Stimulated activated memory B cell treated with anti-CD40 and anti-IgM and Interleukin-4, amounts not matched to agents 10 μg/mL and 1 μg/mL and 100 μg/mL, for 72 hours (primary cell): ENCODE data around the gene CACNA2D3.
A peak's percentile ranks its signal among the peaks of the same experiment; 100 is the strongest.
"Not testable (repeated sequence)": the region's sequence is repeated elsewhere in the genome, so short reads cannot be mapped to it uniquely, and the experiment has no call there.

Experiments
- ATAC-seq: fragments of 150-1000 bp; cut with Tn5 transposase; 2 replicates; pipeline ENCODE4 v1.10.0; 2021
- H3K27ac Mint-ChIP-seq: one replicate; pipeline ENCODE4 v1.8.0; 2022; ENCODE audit warnings: mild to moderate bottlenecking, mixed read lengths
- H3K27me3 Mint-ChIP-seq: one replicate; pipeline ENCODE4 v1.8.0; 2022; ENCODE audit warnings: mixed read lengths
- H3K36me3 Mint-ChIP-seq: one replicate; pipeline ENCODE4 v1.8.0; 2022; ENCODE audit warnings: mixed read lengths
- H3K4me1 Mint-ChIP-seq: one replicate; pipeline ENCODE4 v1.8.0; 2022; ENCODE audit warnings: mixed read lengths
- H3K4me3 Mint-ChIP-seq: one replicate; pipeline ENCODE4 v1.8.0; 2022; ENCODE audit warnings: mild to moderate bottlenecking, moderate library complexity, mixed read lengths
- H3K9me3 Mint-ChIP-seq: one replicate; pipeline ENCODE4 v1.8.0; 2022; ENCODE audit warnings: mixed read lengths

The CACNA2D3 gene

DNA sequence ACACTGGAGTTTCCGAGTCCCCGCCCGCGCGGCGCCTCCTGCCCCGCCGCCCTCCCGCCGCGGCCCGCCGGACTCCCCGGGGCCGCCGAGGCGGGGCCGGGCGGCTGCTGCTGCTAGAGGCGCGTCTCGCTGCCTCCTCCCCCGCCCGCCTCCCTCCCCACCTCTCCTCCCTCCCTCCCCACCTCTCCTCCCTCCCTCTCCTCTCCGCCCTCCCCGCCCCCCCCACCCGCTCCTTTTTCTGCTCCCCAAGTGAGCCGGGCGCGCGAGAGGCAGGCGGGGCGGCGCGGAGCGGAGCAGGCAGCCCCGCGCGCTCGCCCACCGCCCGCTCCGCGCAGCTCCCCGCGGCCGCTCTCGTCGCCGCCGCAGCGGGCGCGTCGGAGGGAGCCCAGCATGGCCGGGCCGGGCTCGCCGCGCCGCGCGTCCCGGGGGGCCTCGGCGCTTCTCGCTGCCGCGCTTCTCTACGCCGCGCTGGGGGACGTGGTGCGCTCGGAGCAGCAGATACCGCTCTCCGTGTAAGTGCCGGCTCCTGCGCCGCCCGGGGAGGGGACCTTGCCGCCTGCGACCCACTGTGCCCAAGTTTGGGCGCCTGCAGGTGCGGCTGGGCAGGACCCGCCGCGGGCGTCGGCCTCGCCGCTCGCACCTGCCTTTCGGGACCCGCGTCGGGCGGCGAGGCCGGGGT lies at the start of gene CACNA2D3:
CACNA2D3 (plus strand) TSS at position 229 of the 679 bp plus-strand sequence.
- Mint-ChIP-seq H3K36me3 (no peaks in the 10 kb centered on the region), H3K27ac (no peak within 1 kb of the TSS), H3K27me3 (peaks cover 63% of the 10 kb centered on the region), H3K4me1 (peaks cover 12% of the 10 kb centered on the region), H3K9me3 (no peaks in the 10 kb centered on the region), H3K4me3 (peak within 1 kb of the TSS; percentile 60)
- peak; percentile 29 for ATAC-seq

DNA sequence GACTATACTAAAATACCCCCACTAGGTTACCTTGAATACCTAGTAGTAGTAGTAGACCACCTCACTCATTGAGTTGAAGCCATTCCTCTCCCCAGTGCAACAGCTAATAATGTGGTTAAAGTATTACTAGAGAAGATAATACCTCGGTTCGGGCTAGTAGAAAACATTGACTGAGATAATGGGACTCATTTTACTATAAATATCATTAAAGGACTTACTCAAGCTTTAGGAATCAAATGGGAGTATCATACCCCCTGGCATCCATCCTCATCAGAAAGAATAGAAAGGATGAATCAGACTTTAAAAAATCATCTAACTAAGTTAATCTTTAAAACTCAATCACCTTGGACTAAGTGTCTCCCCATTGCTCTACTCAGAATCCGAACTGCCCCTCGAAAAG lies 49.0 kb upstream of the CACNA2D3 start:
- Mint-ChIP-seq H3K4me1 (peaks cover 8% of the 10 kb centered on the region), H3K9me3 (peaks cover 13% of the 10 kb centered on the region), H3K27ac (no peak overlapping the region), H3K4me3 (no peak overlapping the region), H3K36me3 (no peaks in the 10 kb centered on the region), H3K27me3 (no peaks in the 10 kb centered on the region)
- ATAC-seq = no peak

DNA sequence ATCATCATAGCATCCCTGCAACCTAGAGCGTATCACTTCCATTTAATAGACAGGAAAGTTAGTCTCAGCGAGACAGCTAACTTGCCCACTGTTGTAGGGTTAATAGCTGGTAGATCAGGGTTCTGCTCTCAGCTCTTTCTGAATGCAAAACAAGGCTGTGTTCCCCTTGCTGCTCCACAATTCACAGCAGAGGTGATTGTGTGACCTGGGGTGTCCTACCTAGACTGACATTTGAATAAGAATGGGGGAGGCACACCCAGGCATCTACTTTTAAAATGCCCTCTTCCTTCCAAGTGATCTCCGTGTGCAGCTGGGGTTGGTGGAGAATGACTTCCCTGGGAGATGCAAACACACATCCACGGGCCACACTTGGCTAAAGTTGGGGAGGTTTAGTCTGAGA lies 43.0 kb upstream of the CACNA2D3 start:
- ATAC-seq = no peak
- no peak overlapping the region for H3K4me3 Mint-ChIP-seq
- peaks cover 23% of the 10 kb centered on the region for H3K27me3 Mint-ChIP-seq
- H3K36me3 Mint-ChIP-seq = no peaks in the 10 kb centered on the region
- H3K27ac Mint-ChIP-seq = no peak overlapping the region
- no peaks in the 10 kb centered on the region for H3K4me1 Mint-ChIP-seq
- peaks cover 2% of the 10 kb centered on the region for H3K9me3 Mint-ChIP-seq

DNA sequence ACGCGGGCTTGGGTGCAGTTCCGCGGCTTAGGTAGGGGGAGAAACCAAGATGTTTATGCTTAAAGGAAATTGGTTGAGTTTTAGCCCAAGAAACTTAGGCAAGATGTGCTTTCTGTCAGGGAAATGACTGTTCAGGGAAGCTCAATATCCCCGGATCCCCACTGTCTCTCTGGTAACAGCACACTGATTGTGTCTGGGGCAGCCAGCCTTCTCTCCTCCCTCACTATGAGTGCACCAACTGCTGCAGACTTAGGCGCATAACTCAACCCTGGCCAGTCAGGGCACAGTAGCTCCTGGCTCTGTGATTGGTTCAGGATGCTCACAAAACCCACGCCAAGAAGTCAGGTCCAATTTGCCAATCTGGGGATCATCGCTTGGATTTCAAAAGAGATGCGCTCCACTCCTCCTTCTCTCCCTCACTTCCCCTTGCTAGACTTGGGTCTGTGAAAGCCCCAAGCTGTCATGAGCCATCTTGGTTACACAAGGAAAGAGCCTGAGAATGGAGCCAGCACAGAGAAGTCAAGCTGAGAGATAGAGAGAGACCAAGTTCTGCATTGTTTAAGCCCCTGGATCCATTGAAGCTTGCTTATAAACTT lies 42.5 kb upstream of the CACNA2D3 start:
- Mint-ChIP-seq H3K9me3 (peaks cover 2% of the 10 kb centered on the region), H3K27me3 (peaks cover 23% of the 10 kb centered on the region), H3K4me1 (no peaks in the 10 kb centered on the region), H3K36me3 (no peaks in the 10 kb centered on the region), H3K4me3 (no peak overlapping the region), H3K27ac (no peak overlapping the region)
- no peak for ATAC-seq

GRCh38 chr3:54083921-54084320 lies 38.4 kb upstream of the CACNA2D3 start:
- Mint-ChIP-seq H3K9me3 (no peaks in the 10 kb centered on the region), H3K4me3 (no peak overlapping the region), H3K27me3 (peaks cover 42% of the 10 kb centered on the region), H3K4me1 (peaks cover 5% of the 10 kb centered on the region), H3K27ac (no peak overlapping the region), H3K36me3 (no peaks in the 10 kb centered on the region)
- ATAC-seq = no peak

DNA sequence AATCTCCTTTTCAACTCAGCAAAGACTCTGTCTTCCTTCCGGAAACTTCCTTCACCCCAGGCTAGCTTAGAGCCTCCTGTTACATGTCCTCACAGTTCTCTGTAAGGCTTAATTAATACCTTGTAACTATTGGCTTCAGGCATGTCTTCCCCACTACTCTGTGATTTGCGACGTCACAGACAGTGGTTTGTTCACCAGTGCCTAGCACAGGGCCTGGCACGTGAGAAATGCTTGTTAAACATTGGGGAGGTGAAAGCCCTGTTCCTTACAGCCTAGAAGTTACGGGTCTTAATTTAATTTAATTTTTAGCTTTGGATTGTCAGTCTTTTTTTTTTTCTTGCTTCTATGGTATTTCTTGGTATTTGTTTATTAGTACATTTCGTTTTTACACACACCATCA lies 36.4 kb upstream of the CACNA2D3 start:
- Mint-ChIP-seq H3K27me3 (peaks cover 39% of the 10 kb centered on the region), H3K9me3 (no peaks in the 10 kb centered on the region), H3K27ac (no peak overlapping the region), H3K4me1 (peaks cover 5% of the 10 kb centered on the region), H3K36me3 (no peaks in the 10 kb centered on the region), H3K4me3 (no peak overlapping the region)
- no peak for ATAC-seq

- Mint-ChIP-seq H3K4me3 (no peak overlapping the region), H3K27me3 (peaks cover 31% of the 10 kb centered on the region), H3K4me1 (peaks cover 5% of the 10 kb centered on the region)
Measured at GRCh38 chr3:54086652-54087405, 35.5 kb upstream of the CACNA2D3 start.

GRCh38 chr3:54087581-54088410 lies 34.6 kb upstream of the CACNA2D3 start:
- Mint-ChIP-seq H3K27ac (no peak overlapping the region), H3K9me3 (no peaks in the 10 kb centered on the region), H3K36me3 (no peaks in the 10 kb centered on the region), H3K27me3 (peaks cover 30% of the 10 kb centered on the region), H3K4me1 (peaks cover 5% of the 10 kb centered on the region), H3K4me3 (no peak overlapping the region)
- peak; percentile 14 for ATAC-seq

More at GRCh38 chr3:54086652-54087405, 35.5 kb upstream of the CACNA2D3 start:
- H3K9me3 Mint-ChIP-seq = no peaks in the 10 kb centered on the region
- no peak overlapping the region for H3K27ac Mint-ChIP-seq
- ATAC-seq = no peak
- H3K36me3 Mint-ChIP-seq = no peaks in the 10 kb centered on the region

DNA sequence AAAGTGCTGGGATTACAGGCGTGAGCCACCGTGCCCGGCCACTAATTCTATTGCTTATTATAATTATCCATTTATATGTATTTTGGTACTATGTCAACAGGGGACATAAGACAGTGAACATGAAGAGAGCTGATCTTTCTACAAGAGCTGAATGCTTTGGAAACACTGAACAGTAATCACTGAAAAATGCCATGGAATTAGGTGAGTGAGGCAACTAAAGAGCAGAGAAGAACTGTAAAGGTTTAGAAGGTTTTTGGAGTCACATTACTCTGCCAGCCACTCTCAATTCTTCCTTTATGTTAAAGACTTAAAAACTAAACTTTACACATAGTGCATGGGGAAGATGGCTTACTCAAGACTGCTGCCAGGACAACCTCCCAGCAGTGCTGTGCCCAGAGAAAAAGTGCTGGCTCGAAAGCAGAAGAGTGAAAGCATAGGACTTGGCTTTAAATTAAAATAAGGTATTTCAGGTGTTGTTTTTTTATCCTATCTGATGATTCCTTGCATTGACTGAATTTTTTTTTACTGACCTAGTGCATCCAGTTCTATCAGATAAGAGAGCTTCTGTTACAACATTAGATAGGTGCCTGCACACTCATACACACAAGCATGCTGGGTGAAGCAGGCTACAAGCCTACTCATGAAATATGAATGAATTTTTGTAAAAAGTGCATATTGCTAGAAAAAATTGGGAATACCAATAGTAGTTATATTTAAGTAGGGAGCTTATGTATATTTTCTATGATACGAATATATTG lies 28.7 kb upstream of the CACNA2D3 start:
- peaks cover 11% of the 10 kb centered on the region for H3K27me3 Mint-ChIP-seq
- H3K4me3 Mint-ChIP-seq = no peak overlapping the region
- no peak overlapping the region for H3K27ac Mint-ChIP-seq
- no peak for ATAC-seq
- H3K9me3 Mint-ChIP-seq = no peaks in the 10 kb centered on the region
- H3K36me3 Mint-ChIP-seq = no peaks in the 10 kb centered on the region
- no peaks in the 10 kb centered on the region for H3K4me1 Mint-ChIP-seq

DNA sequence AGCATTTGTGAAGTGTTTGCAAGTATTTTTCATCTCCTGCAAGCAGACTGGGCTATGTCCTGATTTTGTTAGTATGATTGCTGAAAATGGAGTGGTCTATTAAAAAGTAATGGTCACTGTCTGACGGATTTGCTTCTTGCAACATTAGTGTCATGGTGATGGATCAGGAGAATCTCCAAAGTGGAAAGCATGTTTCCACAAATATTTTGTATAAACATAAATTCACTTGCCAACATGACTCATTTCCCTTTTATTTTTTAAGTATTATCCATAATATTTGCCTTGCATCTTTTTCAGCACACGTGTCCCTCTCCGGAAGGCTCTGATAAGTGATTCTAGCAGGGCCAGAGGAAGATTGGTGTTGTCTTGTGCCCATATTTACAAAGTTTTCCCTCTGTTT lies 27.4 kb upstream of the CACNA2D3 start:
- no peak overlapping the region for H3K27ac Mint-ChIP-seq
- no peaks in the 10 kb centered on the region for H3K4me1 Mint-ChIP-seq
- no peak for ATAC-seq
- H3K27me3 Mint-ChIP-seq = peaks cover 5% of the 10 kb centered on the region
- H3K36me3 Mint-ChIP-seq = no peaks in the 10 kb centered on the region
- H3K9me3 Mint-ChIP-seq = no peaks in the 10 kb centered on the region
- no peak overlapping the region for H3K4me3 Mint-ChIP-seq

DNA sequence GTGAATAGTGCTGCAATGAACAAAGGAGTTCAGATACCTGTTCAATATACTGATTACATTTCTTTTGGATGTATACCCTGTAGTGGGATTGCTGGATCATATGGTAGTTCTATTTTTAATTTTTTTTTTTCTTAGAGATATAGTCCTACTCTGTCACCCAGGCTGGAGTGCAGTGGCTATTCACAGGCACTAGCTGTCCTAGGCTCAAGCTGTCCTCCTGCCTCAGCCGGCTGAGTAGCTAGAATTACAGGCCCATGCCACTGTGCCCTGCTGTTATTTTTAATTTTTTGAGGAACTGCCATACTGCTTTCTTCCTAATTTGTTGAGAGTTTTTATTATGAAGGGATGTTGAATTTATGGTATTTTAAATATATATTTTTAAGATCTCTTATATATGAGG lies 23.0 kb upstream of the CACNA2D3 start:
- Mint-ChIP-seq H3K36me3 (no peaks in the 10 kb centered on the region), H3K27me3 (no peaks in the 10 kb centered on the region), H3K4me3 (no peak overlapping the region), H3K4me1 (no peaks in the 10 kb centered on the region), H3K9me3 (no peaks in the 10 kb centered on the region), H3K27ac (no peak overlapping the region)
- no peak for ATAC-seq

DNA sequence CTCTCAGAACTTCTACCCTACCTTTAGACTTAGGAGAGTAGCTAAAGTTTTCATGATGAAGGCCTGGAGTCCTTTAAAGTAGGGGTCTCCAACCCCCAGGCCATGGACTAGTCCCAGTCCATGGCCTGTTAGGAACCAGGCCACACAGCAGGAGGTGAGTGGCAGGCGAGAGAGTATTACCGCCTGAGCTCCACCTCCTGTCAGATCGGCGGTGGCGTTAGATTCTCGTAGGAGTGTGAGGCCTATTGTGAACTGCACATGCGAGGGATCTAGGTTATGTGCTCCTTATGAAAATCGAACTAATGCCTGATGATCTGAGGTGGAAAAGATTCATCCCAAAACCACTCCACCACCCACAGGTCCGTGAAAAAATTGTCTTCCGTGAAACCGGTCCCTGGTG lies 18.3 kb upstream of the CACNA2D3 start:
- no peak overlapping the region for H3K4me3 Mint-ChIP-seq
- ATAC-seq = no peak
- peaks cover 25% of the 10 kb centered on the region for H3K27me3 Mint-ChIP-seq
- H3K36me3 Mint-ChIP-seq = no peaks in the 10 kb centered on the region
- no peak overlapping the region for H3K27ac Mint-ChIP-seq
- no peaks in the 10 kb centered on the region for H3K4me1 Mint-ChIP-seq
- H3K9me3 Mint-ChIP-seq = peaks cover 3% of the 10 kb centered on the region

DNA sequence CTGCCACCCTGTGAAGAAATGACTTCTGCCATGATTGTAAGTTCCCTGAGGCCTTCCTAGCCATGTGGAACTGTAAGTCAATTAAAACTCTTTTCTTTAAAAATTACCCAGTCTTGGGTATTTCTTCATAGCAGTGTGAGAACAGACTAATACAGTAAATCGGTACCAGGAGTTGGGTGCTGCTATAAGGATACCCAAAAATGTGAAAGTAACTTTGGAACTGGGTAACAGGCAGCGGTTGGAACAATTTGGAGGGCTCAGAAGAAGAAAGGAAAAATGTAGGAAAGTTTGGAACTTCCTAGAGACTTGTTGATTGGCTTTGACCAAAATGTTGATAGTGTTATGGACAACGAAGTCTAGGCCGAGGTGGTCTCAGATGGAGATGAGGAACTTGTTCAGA lies 6.2 kb upstream of the CACNA2D3 start:
- H3K27me3 Mint-ChIP-seq = peaks cover 67% of the 10 kb centered on the region
- H3K36me3 Mint-ChIP-seq, H3K4me3 Mint-ChIP-seq, H3K9me3 Mint-ChIP-seq, H3K27ac Mint-ChIP-seq, H3K4me1 Mint-ChIP-seq, ATAC-seq: not testable (repeated sequence)

DNA sequence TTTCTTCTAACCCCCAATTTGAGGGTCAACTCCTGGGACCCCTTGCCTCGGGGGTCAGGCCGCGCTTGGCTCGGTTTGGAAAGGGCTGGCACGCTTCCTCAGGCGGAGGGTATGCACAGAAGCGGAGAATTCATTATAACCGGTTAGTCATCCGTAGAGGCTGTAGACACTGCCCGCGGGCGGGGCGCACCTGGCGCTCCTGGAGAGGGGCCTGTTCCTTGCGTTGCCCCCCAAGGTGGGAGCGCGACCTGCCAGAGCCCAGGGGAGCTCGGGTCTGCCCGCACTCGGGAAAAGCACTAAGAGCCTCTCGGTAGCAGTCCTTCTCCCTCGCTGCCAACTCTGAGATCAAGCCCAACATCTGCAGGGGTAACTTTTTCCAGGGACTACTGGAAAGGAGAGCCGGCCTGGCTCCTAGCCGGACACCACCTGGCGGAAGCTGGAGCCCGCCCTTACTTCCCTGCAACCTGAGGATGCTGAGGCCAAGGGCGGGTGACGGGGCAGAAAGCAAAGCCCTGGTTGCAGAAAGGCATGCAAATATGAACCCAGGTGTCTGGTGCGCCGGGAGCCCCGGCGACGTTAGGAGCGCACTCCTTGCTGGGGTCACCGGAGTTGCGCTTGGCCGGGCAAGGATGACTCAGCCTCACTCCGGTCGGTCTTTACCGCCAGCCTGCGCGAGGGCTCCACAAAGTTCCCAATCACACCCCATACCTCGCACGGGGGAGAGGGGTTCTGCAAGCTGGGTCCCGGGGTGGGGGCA lies 1.5 kb upstream of the CACNA2D3 start:
- H3K4me3 Mint-ChIP-seq = peak overlapping the region; percentile 29
- ATAC-seq = peak; percentile 66

More for the DNA sequence above, 1.5 kb upstream of the CACNA2D3 start:
- no peaks in the 10 kb centered on the region for H3K36me3 Mint-ChIP-seq
- H3K4me1 Mint-ChIP-seq = peaks cover 12% of the 10 kb centered on the region
- H3K27ac Mint-ChIP-seq = no peak overlapping the region
- H3K27me3 Mint-ChIP-seq = peaks cover 78% of the 10 kb centered on the region
- peaks cover 4% of the 10 kb centered on the region for H3K9me3 Mint-ChIP-seq
